ENCODE data around the gene TGFB2. TPM values are rescaled to one million over a fixed set of nuclear protein-coding genes. Genes with fewer than 3 reads are reported as not detected.

Gene TGFB2
- total RNA-seq, 4 donors from 2014 or later = 5.3 to 12.6 (median 6.1) TPM

DNA sequence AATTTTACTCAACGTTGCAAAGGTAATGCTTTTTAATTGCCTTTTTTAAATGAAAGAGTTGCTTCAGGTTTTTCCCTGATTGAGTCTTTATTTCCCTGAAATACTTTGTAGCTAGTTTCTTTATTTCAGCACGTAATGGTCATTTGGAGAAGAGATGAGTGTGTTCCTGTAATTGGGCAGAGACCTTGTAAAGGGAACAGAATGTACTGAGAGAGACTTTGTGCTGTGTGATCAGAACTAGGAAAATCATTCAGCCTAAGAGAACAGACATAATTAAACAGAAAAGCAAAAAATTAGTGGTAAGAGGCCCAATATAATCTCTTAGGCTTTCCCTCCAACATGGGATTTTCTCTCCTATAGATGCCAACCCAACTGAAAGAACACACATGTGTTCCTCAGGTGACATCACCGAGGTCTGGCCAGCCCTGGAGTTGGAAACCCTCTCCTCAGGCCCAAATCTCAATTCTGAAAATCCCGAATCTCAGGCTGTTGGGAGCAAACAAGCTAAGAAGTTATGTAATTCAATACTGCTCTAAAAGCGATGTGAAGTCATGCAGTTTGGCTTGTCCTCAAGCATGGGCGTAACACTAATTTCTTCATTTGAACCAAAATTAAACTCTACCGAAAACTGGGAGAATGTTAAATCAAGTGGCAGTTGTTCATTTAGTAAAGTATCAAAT is 102.0 kb downstream of the TGFB2 start:
- 78% methylated on average over 7 of the region's 7 CpGs for WGBS
- no peaks in the 10 kb centered on the region for H3K27me3 ChIP-seq
- TF ChIP-seq, protein P1, sequence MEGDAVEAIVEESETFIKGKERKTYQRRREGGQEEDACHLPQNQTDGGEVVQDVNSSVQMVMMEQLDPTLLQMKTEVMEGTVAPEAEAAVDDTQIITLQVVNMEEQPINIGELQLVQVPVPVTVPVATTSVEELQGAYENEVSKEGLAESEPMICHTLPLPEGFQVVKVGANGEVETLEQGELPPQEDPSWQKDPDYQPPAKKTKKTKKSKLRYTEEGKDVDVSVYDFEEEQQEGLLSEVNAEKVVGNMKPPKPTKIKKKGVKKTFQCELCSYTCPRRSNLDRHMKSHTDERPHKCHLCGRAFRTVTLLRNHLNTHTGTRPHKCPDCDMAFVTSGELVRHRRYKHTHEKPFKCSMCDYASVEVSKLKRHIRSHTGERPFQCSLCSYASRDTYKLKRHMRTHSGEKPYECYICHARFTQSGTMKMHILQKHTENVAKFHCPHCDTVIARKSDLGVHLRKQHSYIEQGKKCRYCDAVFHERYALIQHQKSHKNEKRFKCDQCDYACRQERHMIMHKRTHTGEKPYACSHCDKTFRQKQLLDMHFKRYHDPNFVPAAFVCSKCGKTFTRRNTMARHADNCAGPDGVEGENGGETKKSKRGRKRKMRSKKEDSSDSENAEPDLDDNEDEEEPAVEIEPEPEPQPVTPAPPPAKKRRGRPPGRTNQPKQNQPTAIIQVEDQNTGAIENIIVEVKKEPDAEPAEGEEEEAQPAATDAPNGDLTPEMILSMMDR (IDR thresholded peaks at IDR 0.05) = no peak
- TF ChIP-seq POLR2AphosphoS5 (IDR thresholded peaks at IDR 0.05) (peak in 1 of 2 donors; percentile 53), EP300 (IDR thresholded peaks at IDR 0.05) (peak; percentile 42)
- H3K4me3 ChIP-seq = no peak overlapping the region
- H3K9me3 ChIP-seq = no peaks in the 10 kb centered on the region
- peak overlapping the region; percentile 33 to 71 (median 46) for H3K27ac ChIP-seq (replicated peaks in 1 of 4)
- intact Hi-C loops (cut with DNase I) = no loop called here
- no peak for DNase-seq (ENCODE audit: extremely low spot score)
- no peaks in the 10 kb centered on the region for H3K36me3 ChIP-seq
- H3K4me1 ChIP-seq = peaks cover 0 to 4% (median 2%) of the 10 kb centered on the region in 4 donors

DNA sequence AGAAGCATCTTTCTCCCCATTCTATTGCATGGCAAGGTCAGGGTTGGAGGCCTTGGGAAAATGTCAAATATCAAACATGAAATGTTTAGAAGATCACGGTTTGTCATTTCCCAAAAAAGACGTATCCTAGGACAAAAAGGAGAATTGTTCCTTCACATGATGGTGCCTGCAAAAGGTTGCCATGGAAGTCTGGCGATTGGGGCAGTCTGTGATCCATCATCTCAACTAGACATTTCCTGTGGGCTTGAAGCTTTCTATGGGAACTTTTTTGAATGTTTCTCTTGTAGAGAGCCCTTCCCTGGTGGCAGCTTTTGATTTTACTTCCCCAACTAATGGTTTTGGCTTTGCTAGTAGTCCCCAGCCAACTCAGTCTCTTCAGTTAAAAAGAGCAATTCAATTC is 106.3 kb downstream of the TGFB2 start:
- DNase-seq (ENCODE audit: extremely low spot score) = no peak
- Histone ChIP-seq H3K36me3 (no peaks in the 10 kb centered on the region), H3K4me1 (peaks cover 0 to 10% (median 4%) of the 10 kb centered on the region in 4 donors), H3K4me3 (no peak overlapping the region), H3K27me3 (no peaks in the 10 kb centered on the region), H3K9me3 (no peaks in the 10 kb centered on the region), H3K27ac (replicated peaks in 1 of 4) (no peak overlapping the region)
- WGBS = 63% methylated on average over 3 of the region's 3 CpGs
- intact Hi-C loops (cut with DNase I) = no loop called here
- no peak for TF ChIP-seq EP300 (IDR thresholded peaks at IDR 0.05)
- TF ChIP-seq, protein P1 (IDR thresholded peaks at IDR 0.05) = no peak
- no peak for TF ChIP-seq POLR2A (IDR thresholded peaks at IDR 0.05; ENCODE audit: low read depth)
- no peak for TF ChIP-seq POLR2AphosphoS5 (IDR thresholded peaks at IDR 0.05)

DNA sequence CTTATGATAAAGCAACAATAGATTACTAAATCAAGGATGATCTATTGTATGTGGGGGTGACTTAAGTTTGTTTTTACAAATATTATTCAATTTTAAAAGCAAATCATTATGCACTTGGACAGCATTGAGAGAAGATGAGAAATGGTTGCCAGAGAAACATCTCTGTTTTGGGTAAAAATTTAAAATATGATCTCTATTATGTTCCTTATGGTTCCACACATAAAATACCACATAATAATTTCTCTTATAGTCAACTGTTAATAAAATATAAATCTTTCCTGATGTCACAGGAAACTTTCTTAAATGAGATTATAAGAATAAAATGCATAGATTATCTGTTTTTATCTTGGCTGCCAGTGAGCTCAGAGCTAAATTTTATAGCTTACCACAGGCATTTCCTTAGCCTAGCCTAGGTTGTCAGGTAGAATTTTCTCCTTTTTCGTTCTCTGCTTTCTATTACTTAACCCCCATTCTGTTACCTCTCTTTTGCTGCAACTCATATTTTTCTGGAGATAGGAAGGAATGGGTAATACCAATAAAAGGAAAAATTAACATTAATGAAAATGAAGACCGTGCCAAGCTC is 109.7 kb downstream of the TGFB2 start:
- DNase-seq (ENCODE audit: extremely low spot score) = no peak
- intact Hi-C loops (cut with DNase I) = no loop called here
- H3K27me3 ChIP-seq = no peaks in the 10 kb centered on the region

DNA sequence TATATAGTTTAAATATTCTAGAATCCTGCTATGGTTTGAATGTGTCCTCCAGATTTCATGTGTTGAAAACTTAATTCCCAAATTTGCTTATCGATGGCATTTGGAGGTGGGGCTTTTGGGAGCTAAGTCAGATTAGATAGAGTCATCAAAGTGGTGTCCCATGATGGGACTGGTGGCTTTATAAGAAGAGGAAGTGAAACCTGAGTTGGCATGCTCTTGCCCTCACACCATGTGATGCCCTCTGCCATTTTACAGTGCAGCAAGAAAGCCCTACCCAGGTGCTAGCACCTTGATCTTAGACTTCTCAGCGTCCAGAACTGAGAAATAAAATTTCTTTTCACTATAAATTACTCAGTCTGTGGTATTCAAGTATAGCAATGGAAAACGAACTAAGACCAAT is 111.3 kb downstream of the TGFB2 start:
- WGBS = 90% methylated on average over 3 of the region's 3 CpGs
- H3K36me3 ChIP-seq = no peaks in the 10 kb centered on the region
- peaks cover 18 to 36% (median 29%) of the 10 kb centered on the region in 4 donors for H3K4me1 ChIP-seq
- H3K27me3 ChIP-seq = no peaks in the 10 kb centered on the region
- H3K4me3 ChIP-seq = no peak overlapping the region
- DNase-seq (ENCODE audit: extremely low spot score) = no peak
- TF ChIP-seq, protein P1 (IDR thresholded peaks at IDR 0.05) = no peak
- TF ChIP-seq POLR2A (IDR thresholded peaks at IDR 0.05; ENCODE audit: low read depth) (no peak), EP300 (IDR thresholded peaks at IDR 0.05) (no peak), POLR2AphosphoS5 (IDR thresholded peaks at IDR 0.05) (no peak)
- intact Hi-C loops (cut with DNase I) = no loop called here
- no peaks in the 10 kb centered on the region for H3K9me3 ChIP-seq
- no peak overlapping the region for H3K27ac ChIP-seq (replicated peaks in 1 of 4)

More for the DNA sequence above, 109.7 kb downstream of the TGFB2 start:
- 86% methylated on average over 2 of the region's 2 CpGs for WGBS
- no peaks in the 10 kb centered on the region for H3K9me3 ChIP-seq
- no peaks in the 10 kb centered on the region for H3K36me3 ChIP-seq
- TF ChIP-seq, protein P1 (IDR thresholded peaks at IDR 0.05) = no peak
- no peak for TF ChIP-seq POLR2A (IDR thresholded peaks at IDR 0.05; ENCODE audit: low read depth)
- no peak for TF ChIP-seq POLR2AphosphoS5 (IDR thresholded peaks at IDR 0.05)
- no peak for TF ChIP-seq EP300 (IDR thresholded peaks at IDR 0.05)
- no peak overlapping the region for H3K4me3 ChIP-seq
- H3K27ac ChIP-seq (replicated peaks in 1 of 4) = no peak overlapping the region
- H3K4me1 ChIP-seq = peaks cover 8 to 19% (median 13%) of the 10 kb centered on the region in 4 donors
